WTC11 (cell line): Measurements from ENCODE around the gene RASA2.

Experiments used
- USF2 ChIP-seq: sonication (generic); formaldehyde crosslinking; IDR thresholded peaks from 2 replicates; pipeline ENCODE4 v1.8.1; 2023; ENCODE audit warnings: mild to moderate bottlenecking, missing genetic modification reagents, moderate library complexity
- TF ChIP-seq, protein P1 (sequence below): sonication (generic); formaldehyde crosslinking; IDR thresholded peaks from 2 replicates; pipeline ENCODE4 v1.8.0; 2022; ENCODE audit warnings: mild to moderate bottlenecking, missing genetic modification reagents

- no peak for TF ChIP-seq USF2 (CRISPR knock-in tag)
- TF ChIP-seq, protein P1, sequence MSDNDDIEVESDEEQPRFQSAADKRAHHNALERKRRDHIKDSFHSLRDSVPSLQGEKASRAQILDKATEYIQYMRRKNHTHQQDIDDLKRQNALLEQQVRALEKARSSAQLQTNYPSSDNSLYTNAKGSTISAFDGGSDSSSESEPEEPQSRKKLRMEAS (CRISPR knock-in tag), result no peak
Measured at GRCh38 chr3:141544697-141545096, 57.9 kb downstream of the RASA2 start.
